Tibial nerve (tissue), 4 donors: ENCODE data around the gene MPND. TPM values are rescaled to one million over a fixed set of nuclear protein-coding genes. Genes with fewer than 3 reads are reported as not detected.

Experiments used
- DNase-seq, 2 donors: peaks; one replicate each; pipeline ENCODE4 v3.0.0-alpha.2; 2019; ENCODE audit warnings: low spot score in 2 of 2
- H3K27ac ChIP-seq, 4 donors: fragments of 200-600 bp; sonication (generic) in 3 of 4; one replicate each; pipeline ENCODE4 v1.5.1; 2017 to 2019; ENCODE audit warnings: mild to moderate bottlenecking in 1 of 4
- H3K27me3 ChIP-seq, 2 donors: fragments of 200-600 bp; sonication (generic) in 1 of 2; one replicate each; pipeline versions ENCODE4 v1.5.1 to v1.6.0; 2017 to 2019
- H3K36me3 ChIP-seq, 3 donors: fragments of 200-600 bp; sonication (generic); one replicate each; pipeline ENCODE4 v1.5.1; 2018 to 2019
- H3K4me1 ChIP-seq, 4 donors: fragments of 200-600 bp; sonication (generic) in 3 of 4; one replicate each; pipeline ENCODE4 v1.5.1; 2017 to 2019
- H3K4me3 ChIP-seq, 4 donors: fragments of 200-600 bp; sonication (generic) in 3 of 4; one replicate each; pipeline ENCODE4 v1.5.1; 2017 to 2019; ENCODE audit warnings: mild to moderate bottlenecking in 1 of 4, moderate library complexity in 1 of 4
- H3K9me3 ChIP-seq, 4 donors: fragments of 200-600 bp; sonication (generic) in 3 of 4; one replicate each; pipeline ENCODE4 v1.5.1; 2017 to 2019
- EP300 ChIP-seq, 2 donors: sonication (generic); formaldehyde crosslinking; IDR thresholded peaks; one replicate each; pipeline ENCODE4 v1.6.1; 2017; ENCODE audit warnings: antibody characterized with exemption in 2 of 2, mild to moderate bottlenecking in 1 of 2
- POLR2A ChIP-seq, 2 donors: fragments of 450-650 bp; IDR thresholded peaks; one replicate each; pipeline ENCODE4 v1.6.1; 2017; ENCODE audit warnings: antibody characterized with exemption in 2 of 2, mild to moderate bottlenecking in 2 of 2, moderate library complexity in 2 of 2
- whole genome bisulfite sequencing, 2 donors: methylation state at CpG; one replicate each; pipeline ENCODE4 v1.1.5; 2018; 5-methylcytosine and 5-hydroxymethylcytosine counted together
- total RNA-seq, 4 donors: library from RNA; depleted of rRNA; stranded (reverse); fragments of >200 nt; gene quantifications; one replicate each; pipeline ENCODE4 v1.1.0, GENCODE V29; 2016
- TF ChIP-seq, protein P1 (sequence below), 5 experiments: fragments of 200-600 bp in 3 of 5; fragments of 450-650 bp in 2 of 5; sonication (generic) in 3 of 5; IDR thresholded peaks; one replicate each; pipeline ENCODE4 v1.5.1; 2016 to 2019; ENCODE audit warnings: antibody characterized with exemption in 5 of 5, mild to moderate bottlenecking in 3 of 5, moderate library complexity in 2 of 5

The MPND gene
- total RNA-seq, 4 donors from 2014 or later, result 2.2 to 13.2 (median 6.6) TPM

DNA sequence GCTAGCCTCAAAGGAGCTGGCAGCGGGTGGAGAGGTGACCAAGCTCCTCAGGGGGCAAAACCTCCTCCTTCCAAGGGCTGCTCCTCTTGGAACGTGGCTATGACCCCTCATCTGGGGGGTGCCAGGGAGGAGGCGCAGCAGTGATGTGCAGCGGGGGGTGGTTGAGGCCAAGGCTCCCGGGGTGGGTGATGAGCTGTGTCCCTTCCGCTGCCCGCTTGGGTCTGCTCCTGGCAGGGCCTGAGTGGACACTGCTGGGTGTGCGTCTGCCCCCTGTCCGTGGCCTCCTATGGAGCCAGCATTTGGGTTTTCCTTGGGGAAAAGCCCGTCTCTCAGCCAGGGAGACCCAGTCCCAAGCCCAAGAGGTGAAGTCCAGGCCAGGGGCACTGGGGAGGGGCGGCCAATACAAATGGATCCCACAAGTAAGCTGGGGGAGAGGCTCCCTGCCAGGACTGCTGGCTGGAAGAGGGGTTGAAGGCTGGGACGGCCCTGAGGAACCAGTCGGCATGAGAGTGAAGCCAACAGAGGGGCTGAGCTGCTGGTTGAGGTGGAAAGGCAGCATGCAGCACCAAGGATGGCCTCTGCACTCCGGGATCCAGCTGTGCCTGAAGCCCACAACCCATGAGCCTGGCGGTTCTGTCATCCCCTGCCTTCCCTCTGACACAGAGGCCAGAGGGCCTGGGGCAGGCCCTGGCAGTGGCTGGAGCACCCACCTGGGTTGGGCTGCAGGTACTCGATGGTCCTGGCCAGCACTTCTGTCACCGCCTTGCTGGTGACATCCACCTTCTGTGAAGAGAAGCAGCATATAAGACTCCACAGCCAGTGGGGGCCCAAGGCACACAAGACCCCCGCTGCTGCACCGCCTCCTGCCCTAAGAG is 22.7 kb downstream of the MPND start:
- H3K9me3 ChIP-seq, result no peaks in the 10 kb centered on the region
- peaks cover 0 to 52% (median 38%) of the 10 kb centered on the region in 4 donors for H3K4me1 ChIP-seq
- 86 to 91% methylated on average over 15 to 17 of the region's 19 CpGs for WGBS, 2 donors
- H3K27ac ChIP-seq, result peak overlapping the region in 1 of 4 donors; percentile 56
- TF ChIP-seq, protein P1, sequence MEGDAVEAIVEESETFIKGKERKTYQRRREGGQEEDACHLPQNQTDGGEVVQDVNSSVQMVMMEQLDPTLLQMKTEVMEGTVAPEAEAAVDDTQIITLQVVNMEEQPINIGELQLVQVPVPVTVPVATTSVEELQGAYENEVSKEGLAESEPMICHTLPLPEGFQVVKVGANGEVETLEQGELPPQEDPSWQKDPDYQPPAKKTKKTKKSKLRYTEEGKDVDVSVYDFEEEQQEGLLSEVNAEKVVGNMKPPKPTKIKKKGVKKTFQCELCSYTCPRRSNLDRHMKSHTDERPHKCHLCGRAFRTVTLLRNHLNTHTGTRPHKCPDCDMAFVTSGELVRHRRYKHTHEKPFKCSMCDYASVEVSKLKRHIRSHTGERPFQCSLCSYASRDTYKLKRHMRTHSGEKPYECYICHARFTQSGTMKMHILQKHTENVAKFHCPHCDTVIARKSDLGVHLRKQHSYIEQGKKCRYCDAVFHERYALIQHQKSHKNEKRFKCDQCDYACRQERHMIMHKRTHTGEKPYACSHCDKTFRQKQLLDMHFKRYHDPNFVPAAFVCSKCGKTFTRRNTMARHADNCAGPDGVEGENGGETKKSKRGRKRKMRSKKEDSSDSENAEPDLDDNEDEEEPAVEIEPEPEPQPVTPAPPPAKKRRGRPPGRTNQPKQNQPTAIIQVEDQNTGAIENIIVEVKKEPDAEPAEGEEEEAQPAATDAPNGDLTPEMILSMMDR (IDR thresholded peaks at IDR 0.05), result no peak
- no peak for TF ChIP-seq EP300 (IDR thresholded peaks at IDR 0.05)
- TF ChIP-seq POLR2A (IDR thresholded peaks at IDR 0.05), result no peak
- peaks cover 5 to 58% (median 24%) of the 10 kb centered on the region in 3 donors for H3K36me3 ChIP-seq
- no peaks in the 10 kb centered on the region for H3K27me3 ChIP-seq
- no peak for DNase-seq
- no peak overlapping the region for H3K4me3 ChIP-seq

DNA sequence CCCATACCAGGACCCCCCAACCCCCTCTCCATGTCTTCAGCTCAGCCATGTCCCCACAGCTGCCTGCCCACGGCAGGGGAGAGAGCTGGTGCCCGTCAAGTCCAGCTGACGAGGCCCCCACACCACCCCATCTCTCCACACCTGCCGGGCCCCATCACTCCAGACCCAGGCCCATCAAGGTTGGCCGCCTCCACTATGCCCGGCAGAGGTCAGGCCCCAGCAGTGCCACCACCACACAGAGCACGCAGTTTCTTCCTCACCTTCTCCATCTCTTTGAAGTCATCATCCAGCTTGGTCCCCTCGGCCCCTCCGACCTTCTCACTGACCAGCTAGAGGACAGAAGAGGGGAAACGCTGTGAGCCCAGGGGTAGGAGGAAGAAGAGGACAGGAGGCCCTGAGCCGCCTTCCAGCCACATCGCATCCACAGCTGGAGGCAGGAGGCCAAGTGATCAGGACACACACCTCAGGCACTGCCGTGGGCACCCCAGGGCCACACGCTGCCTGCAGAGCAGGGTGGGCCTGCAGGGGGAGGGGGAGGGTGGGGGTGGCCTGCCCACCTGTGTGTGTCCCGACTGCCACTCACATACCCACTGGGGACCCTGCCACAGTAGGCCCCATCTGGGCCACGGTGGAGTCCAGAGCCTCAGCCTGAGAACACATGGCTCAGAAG is 23.4 kb downstream of the MPND start:
- WGBS, 2 donors, result 88 to 89% methylated on average over 13 of the region's 16 CpGs
- Histone ChIP-seq H3K4me1 (peaks cover 0 to 60% (median 46%) of the 10 kb centered on the region in 4 donors), H3K4me3 (no peak overlapping the region), H3K27me3 (no peaks in the 10 kb centered on the region), H3K27ac (peak overlapping the region in 2 of 4 donors; percentile 92 to 100), H3K36me3 (peaks cover 5 to 50% (median 24%) of the 10 kb centered on the region in 3 donors), H3K9me3 (no peaks in the 10 kb centered on the region)
- TF ChIP-seq, protein P1 (IDR thresholded peaks at IDR 0.05), result no peak
- TF ChIP-seq EP300 (IDR thresholded peaks at IDR 0.05) (no peak), POLR2A (IDR thresholded peaks at IDR 0.05) (no peak)
- no peak for DNase-seq

DNA sequence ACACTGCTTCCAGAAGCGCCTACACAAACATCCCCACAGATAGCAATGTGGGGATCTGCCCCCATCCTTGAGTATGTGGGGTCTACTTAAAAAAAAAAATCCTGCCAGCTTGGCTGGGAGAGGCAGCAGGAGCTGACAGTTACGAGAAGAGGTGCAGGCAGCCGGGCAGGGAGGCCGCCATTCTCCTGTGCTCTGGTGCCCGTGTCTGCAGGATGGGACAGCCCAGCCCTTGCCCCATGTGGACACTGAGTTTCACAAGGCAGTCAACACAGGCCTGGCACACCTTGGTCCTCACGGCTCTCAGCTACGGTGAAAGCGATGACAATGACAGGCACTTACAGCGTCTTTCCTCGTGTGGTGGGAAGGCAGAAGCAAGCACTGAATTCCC is 24.0 kb downstream of the MPND start:
- TF ChIP-seq POLR2A (IDR thresholded peaks at IDR 0.05) (no peak), EP300 (IDR thresholded peaks at IDR 0.05) (no peak)
- TF ChIP-seq, protein P1 (IDR thresholded peaks at IDR 0.05), result no peak
- Histone ChIP-seq H3K27me3 (no peaks in the 10 kb centered on the region), H3K27ac (peak overlapping the region in 3 of 4 donors; percentile 86 to 100 (median 92)), H3K36me3 (peaks cover 3 to 44% (median 24%) of the 10 kb centered on the region in 3 donors), H3K4me3 (no peak overlapping the region), H3K4me1 (peaks cover 0 to 65% (median 51%) of the 10 kb centered on the region in 4 donors), H3K9me3 (no peaks in the 10 kb centered on the region)
- WGBS, 2 donors, result 88 to 89% methylated on average over 10 of the region's 10 CpGs
- no peak for DNase-seq

DNA sequence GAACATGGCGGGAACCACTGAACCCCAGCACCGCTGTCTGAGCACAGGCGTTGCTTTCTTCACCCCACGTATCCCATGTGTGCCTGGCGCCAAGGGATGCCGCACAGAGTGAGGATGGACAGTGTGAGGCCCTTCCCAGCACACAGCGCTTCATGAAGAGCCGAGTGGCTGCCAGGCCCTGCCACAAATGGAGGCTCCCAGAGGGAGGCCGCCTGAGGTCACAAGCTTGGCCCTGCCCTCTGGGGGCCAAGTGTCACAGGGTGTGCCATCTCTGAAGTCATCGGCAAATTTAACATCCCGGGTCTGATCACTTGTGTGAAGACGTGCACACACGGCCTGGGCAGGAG is 24.4 kb downstream of the MPND start:
- no peaks in the 10 kb centered on the region for H3K9me3 ChIP-seq
- H3K27me3 ChIP-seq, result no peaks in the 10 kb centered on the region
- H3K36me3 ChIP-seq, result peaks cover 3 to 40% (median 24%) of the 10 kb centered on the region in 3 donors
- no peak for DNase-seq
- H3K27ac ChIP-seq, result peak overlapping the region in 3 of 4 donors; percentile 86 to 100 (median 92)
- peaks cover 0 to 69% (median 55%) of the 10 kb centered on the region in 4 donors for H3K4me1 ChIP-seq
- WGBS, 2 donors, result 43 to 64% methylated on average over 7 to 13 of the region's 13 CpGs
- no peak overlapping the region for H3K4me3 ChIP-seq
- TF ChIP-seq POLR2A (IDR thresholded peaks at IDR 0.05), result no peak
- no peak for TF ChIP-seq EP300 (IDR thresholded peaks at IDR 0.05)
- TF ChIP-seq, protein P1 (IDR thresholded peaks at IDR 0.05), result no peak
